Gastroesophageal sphincter (tissue), 4 donors: ENCODE data around the gene SCAMP2. TPM values are rescaled to one million over a fixed set of nuclear protein-coding genes. Genes with fewer than 3 reads are reported as not detected.
"Not testable (repeated sequence)": the region's sequence is repeated elsewhere in the genome, so short reads cannot be mapped to it uniquely, and the experiment has no call there.

ENCODE experiments used
- ATAC-seq: fragments of 150-250 bp; one replicate; pipeline ENCODE4 v1.9.1; 2016; ENCODE audit warnings: mild to moderate bottlenecking, moderate library complexity
- H3K27ac ChIP-seq, 4 donors: fragments of 200-600 bp; sonication (generic) in 3 of 4; 1 replicate in 3 of 4; 2 replicates in 1 of 4; pipeline ENCODE4 v1.5.1; 2016 to 2019
- H3K27me3 ChIP-seq: fragments of 200-600 bp; sonication (generic); one replicate; pipeline ENCODE4 v1.5.1; 2019
- H3K36me3 ChIP-seq, 2 donors: fragments of 200-600 bp; sonication (generic); one replicate each; pipeline ENCODE4 v1.5.1; 2019; ENCODE audit warnings: control low read depth in 1 of 2
- H3K4me1 ChIP-seq, 3 donors: fragments of 200-600 bp; sonication (generic); 1 replicate in 2 of 3; 2 replicates in 1 of 3; pipeline ENCODE4 v1.5.1; 2016 to 2019; ENCODE audit warnings: control low read depth in 2 of 3
- H3K4me3 ChIP-seq, 2 donors: fragments of 200-600 bp; sonication (generic); one replicate each; pipeline ENCODE4 v1.5.1; 2019; ENCODE audit warnings: mild to moderate bottlenecking in 1 of 2, moderate library complexity in 1 of 2
- H3K9me3 ChIP-seq, 3 donors: fragments of 200-600 bp; sonication (generic); one replicate each; pipeline ENCODE4 v1.5.1; 2017 to 2019; ENCODE audit warnings: control low read depth in 2 of 3
- CTCF ChIP-seq, 4 experiments: fragments of 200-600 bp in 2 of 4; fragments of 450-650 bp in 2 of 4; sonication (generic) in 1 of 4; IDR thresholded peaks; one replicate each; pipeline ENCODE4 v1.5.1; 2017 to 2019; ENCODE audit warnings: antibody characterized with exemption in 4 of 4, mild to moderate bottlenecking in 2 of 4, moderate library complexity in 2 of 4
- EP300 ChIP-seq: sonication (generic); formaldehyde crosslinking; IDR thresholded peaks from one replicate; pipeline ENCODE4 v1.6.1; 2017; ENCODE audit warnings: antibody characterized with exemption, mild to moderate bottlenecking
- POLR2A ChIP-seq, 2 donors: fragments of 450-650 bp; IDR thresholded peaks; one replicate each; pipeline ENCODE4 v1.6.1; 2017; ENCODE audit warnings: antibody characterized with exemption in 2 of 2, mild to moderate bottlenecking in 2 of 2, moderate library complexity in 1 of 2
- POLR2AphosphoS5 ChIP-seq: sonication (generic); formaldehyde crosslinking; IDR thresholded peaks from one replicate; pipeline ENCODE4 v1.6.1; 2017; ENCODE audit warnings: antibody characterized with exemption
- WGBS, 2 donors: methylation state at CpG; one replicate each; pipeline ENCODE4 v1.1.5; 2018; ENCODE audit warnings: low coverage in 1 of 2; 5-methylcytosine and 5-hydroxymethylcytosine counted together
- total RNA-seq, 4 donors: library from RNA; depleted of rRNA; stranded (reverse); fragments of >200 nt; gene quantifications; one replicate each; pipeline ENCODE4 v1.1.0, GENCODE V29; 2016

The SCAMP2 gene
- 100 to 1,000 TPM in 1 of 4 donors, 10 to 100 TPM in 3; 45.6 to 111 (median 72.1) TPM for total RNA-seq

- Histone ChIP-seq H3K27me3 (no peaks in the 10 kb centered on the region), H3K4me1 (peaks cover 2 to 50% (median 37%) of the 10 kb centered on the region in 3 donors), H3K36me3 (no peaks in the 10 kb centered on the region), H3K9me3 (no peaks in the 10 kb centered on the region), H3K27ac (peak within 1 kb of the TSS; percentile 54 to 96 (median 94)), H3K4me3 (peak within 1 kb of the TSS; percentile 41 to 71)
- 0% methylated on average over 1 of the region's 52 CpGs; no CpG with 5 or more reads in 1 of the 2 donors for WGBS, 2 donors
- no peak for TF ChIP-seq CTCF (IDR thresholded peaks at IDR 0.05)
- TF ChIP-seq POLR2AphosphoS5: peak; percentile 80
- TF ChIP-seq EP300: no peak
- TF ChIP-seq POLR2A (IDR thresholded peaks at IDR 0.05): peak; percentile 57 to 79
- peak; percentile 96 for ATAC-seq
These were observed at the start of gene SCAMP2 for GRCh38 chr15:74873036-74873755. SCAMP2 (minus strand) TSS chr15:74873365; CDS start chr15:74873255, 110 bp downstream.

GRCh38 chr15:74920456-74920855, 47.3 kb upstream of the SCAMP2 start:
- 65 to 89% methylated on average over 3 to 8 of the region's 8 CpGs for WGBS, 2 donors
- H3K36me3 ChIP-seq: peaks cover 0 to 100% of the 10 kb centered on the region in 2 donors
- ATAC-seq: no peak
- H3K4me1 ChIP-seq: no peaks in the 10 kb centered on the region
- no peak for TF ChIP-seq POLR2AphosphoS5
- TF ChIP-seq CTCF (IDR thresholded peaks at IDR 0.05): no peak
- TF ChIP-seq POLR2A (IDR thresholded peaks at IDR 0.05): no peak
- no peak for TF ChIP-seq EP300
- H3K9me3 ChIP-seq: no peaks in the 10 kb centered on the region
- no peak overlapping the region for H3K27ac ChIP-seq
- H3K27me3 ChIP-seq: no peaks in the 10 kb centered on the region
- no peak overlapping the region for H3K4me3 ChIP-seq

- ATAC-seq: no peak
- no peak overlapping the region for H3K27ac ChIP-seq
- H3K36me3 ChIP-seq: peaks cover 0 to 99% of the 10 kb centered on the region in 2 donors
- H3K27me3 ChIP-seq: no peaks in the 10 kb centered on the region
- no peak overlapping the region for H3K4me3 ChIP-seq
- H3K9me3 ChIP-seq: no peaks in the 10 kb centered on the region
- H3K4me1 ChIP-seq: no peaks in the 10 kb centered on the region
- no peak for TF ChIP-seq CTCF (IDR thresholded peaks at IDR 0.05)
- TF ChIP-seq EP300: no peak
- no peak for TF ChIP-seq POLR2AphosphoS5
- TF ChIP-seq POLR2A (IDR thresholded peaks at IDR 0.05): no peak
- 79 to 84% methylated on average over 2 to 6 of the region's 6 CpGs for WGBS, 2 donors
These were observed 44.5 kb upstream of the SCAMP2 start for GRCh38 chr15:74917676-74918075.

GRCh38 chr15:74913799-74914198, 40.6 kb upstream of the SCAMP2 start:
- H3K27ac ChIP-seq, H3K4me3 ChIP-seq, H3K9me3 ChIP-seq, H3K4me1 ChIP-seq, H3K27me3 ChIP-seq, ATAC-seq: not testable (repeated sequence)
- WGBS, 2 donors: 87 to 89% methylated on average over 3 to 6 of the region's 8 CpGs
- peaks cover 0 to 82% of the 10 kb centered on the region in 2 donors for H3K36me3 ChIP-seq

GRCh38 chr15:74913041-74913440, 39.9 kb upstream of the SCAMP2 start:
- H3K4me3 ChIP-seq: no peak overlapping the region
- H3K4me1 ChIP-seq: no peaks in the 10 kb centered on the region
- 50 to 55% methylated on average over 1 to 3 of the region's 9 CpGs for WGBS, 2 donors
- TF ChIP-seq POLR2AphosphoS5 (no peak), CTCF (IDR thresholded peaks at IDR 0.05) (no peak), POLR2A (IDR thresholded peaks at IDR 0.05) (no peak), EP300 (no peak)
- no peaks in the 10 kb centered on the region for H3K9me3 ChIP-seq
- H3K27me3 ChIP-seq: no peaks in the 10 kb centered on the region
- H3K27ac ChIP-seq: no peak overlapping the region
- no peak for ATAC-seq
- H3K36me3 ChIP-seq: peaks cover 0 to 74% of the 10 kb centered on the region in 2 donors
